BE2C (cell line): Measurements from ENCODE around the gene PPIP5K1.
A peak's percentile ranks its signal among the peaks of the same experiment; 100 is the strongest.

ENCODE experiments used
- DNase-seq: peaks from one replicate; pipeline ENCODE4 v3.0.0-alpha.2; 2020
- H3K27me3 ChIP-seq: fragments of 250-450 bp; sonication (Bioruptor Pico); 2 replicates; pipeline ENCODE4 v1.5.1; 2020; ENCODE audit warnings: mild to moderate bottlenecking
- H3K36me3 ChIP-seq: fragments of 250-450 bp; sonication (Bioruptor Pico); 2 replicates; pipeline ENCODE4 v1.5.1; 2020; ENCODE audit warnings: mild to moderate bottlenecking
- H3K4me1 ChIP-seq: fragments of 250-450 bp; sonication (Bioruptor Pico); 2 replicates; pipeline ENCODE4 v1.5.1; 2020
- H3K4me3 ChIP-seq: 2 replicates; pipeline ENCODE4 v1.5.1; 2011; ENCODE audit warnings: low read depth, low read length
- H3K9me3 ChIP-seq: fragments of 250-450 bp; sonication (Bioruptor Pico); 2 replicates; pipeline ENCODE4 v1.5.1; 2020
- TF ChIP-seq, protein P1 (sequence below): IDR thresholded peaks from 2 replicates; pipeline ENCODE4 v1.5.1; 2012; ENCODE audit warnings: mild to moderate bottlenecking, low read depth, low read length

Gene PPIP5K1

GRCh38 chr15:43516185-43516584 is 73.8 kb downstream of the PPIP5K1 start:
- H3K27me3 ChIP-seq = no peaks in the 10 kb centered on the region
- peaks cover 29% of the 10 kb centered on the region for H3K4me1 ChIP-seq
- no peak overlapping the region for H3K4me3 ChIP-seq
- no peaks in the 10 kb centered on the region for H3K9me3 ChIP-seq
- peaks cover 12% of the 10 kb centered on the region for H3K36me3 ChIP-seq
- TF ChIP-seq, protein P1, sequence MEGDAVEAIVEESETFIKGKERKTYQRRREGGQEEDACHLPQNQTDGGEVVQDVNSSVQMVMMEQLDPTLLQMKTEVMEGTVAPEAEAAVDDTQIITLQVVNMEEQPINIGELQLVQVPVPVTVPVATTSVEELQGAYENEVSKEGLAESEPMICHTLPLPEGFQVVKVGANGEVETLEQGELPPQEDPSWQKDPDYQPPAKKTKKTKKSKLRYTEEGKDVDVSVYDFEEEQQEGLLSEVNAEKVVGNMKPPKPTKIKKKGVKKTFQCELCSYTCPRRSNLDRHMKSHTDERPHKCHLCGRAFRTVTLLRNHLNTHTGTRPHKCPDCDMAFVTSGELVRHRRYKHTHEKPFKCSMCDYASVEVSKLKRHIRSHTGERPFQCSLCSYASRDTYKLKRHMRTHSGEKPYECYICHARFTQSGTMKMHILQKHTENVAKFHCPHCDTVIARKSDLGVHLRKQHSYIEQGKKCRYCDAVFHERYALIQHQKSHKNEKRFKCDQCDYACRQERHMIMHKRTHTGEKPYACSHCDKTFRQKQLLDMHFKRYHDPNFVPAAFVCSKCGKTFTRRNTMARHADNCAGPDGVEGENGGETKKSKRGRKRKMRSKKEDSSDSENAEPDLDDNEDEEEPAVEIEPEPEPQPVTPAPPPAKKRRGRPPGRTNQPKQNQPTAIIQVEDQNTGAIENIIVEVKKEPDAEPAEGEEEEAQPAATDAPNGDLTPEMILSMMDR = no peak
- DNase-seq = no peak

- no peaks in the 10 kb centered on the region for H3K27me3 ChIP-seq
- no peak for DNase-seq
- H3K4me3 ChIP-seq = no peak overlapping the region
- TF ChIP-seq, protein P1 = no peak
- no peaks in the 10 kb centered on the region for H3K9me3 ChIP-seq
- peaks cover 8% of the 10 kb centered on the region for H3K36me3 ChIP-seq
- H3K4me1 ChIP-seq = peaks cover 29% of the 10 kb centered on the region
Measured at GRCh38 chr15:43515741-43516140, 74.3 kb downstream of the PPIP5K1 start.

- TF ChIP-seq, protein P1 = peak; percentile 87
- Histone ChIP-seq H3K4me1 (peaks cover 29% of the 10 kb centered on the region), H3K4me3 (no peak overlapping the region), H3K36me3 (no peaks in the 10 kb centered on the region), H3K27me3 (no peaks in the 10 kb centered on the region), H3K9me3 (no peaks in the 10 kb centered on the region)
- peak; percentile 52 for DNase-seq
Measured at GRCh38 chr15:43514241-43515057, 75.6 kb downstream of the PPIP5K1 start.

DNA sequence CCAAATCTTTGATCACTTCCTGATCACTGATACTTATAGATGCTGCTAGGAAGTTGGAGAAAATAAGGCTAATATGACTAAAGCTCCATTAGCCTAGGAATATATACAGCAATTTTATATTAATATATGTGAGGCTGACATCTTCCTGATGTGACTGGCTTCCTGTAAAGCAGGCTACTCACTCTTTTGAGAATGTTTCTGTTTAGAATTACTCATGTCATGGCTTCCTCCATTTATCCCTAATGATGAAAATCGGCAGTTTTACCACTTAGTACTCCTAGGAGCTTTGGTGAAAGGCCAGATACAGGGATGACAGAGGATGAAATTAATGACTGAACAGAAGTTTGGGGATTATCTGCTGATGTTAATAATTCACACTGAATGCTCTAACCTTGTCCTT is 76.5 kb downstream of the PPIP5K1 start:
- H3K9me3 ChIP-seq = no peaks in the 10 kb centered on the region
- no peak for DNase-seq
- H3K4me1 ChIP-seq = peaks cover 27% of the 10 kb centered on the region
- no peaks in the 10 kb centered on the region for H3K36me3 ChIP-seq
- TF ChIP-seq, protein P1 = no peak
- no peak overlapping the region for H3K4me3 ChIP-seq
- no peaks in the 10 kb centered on the region for H3K27me3 ChIP-seq

DNA sequence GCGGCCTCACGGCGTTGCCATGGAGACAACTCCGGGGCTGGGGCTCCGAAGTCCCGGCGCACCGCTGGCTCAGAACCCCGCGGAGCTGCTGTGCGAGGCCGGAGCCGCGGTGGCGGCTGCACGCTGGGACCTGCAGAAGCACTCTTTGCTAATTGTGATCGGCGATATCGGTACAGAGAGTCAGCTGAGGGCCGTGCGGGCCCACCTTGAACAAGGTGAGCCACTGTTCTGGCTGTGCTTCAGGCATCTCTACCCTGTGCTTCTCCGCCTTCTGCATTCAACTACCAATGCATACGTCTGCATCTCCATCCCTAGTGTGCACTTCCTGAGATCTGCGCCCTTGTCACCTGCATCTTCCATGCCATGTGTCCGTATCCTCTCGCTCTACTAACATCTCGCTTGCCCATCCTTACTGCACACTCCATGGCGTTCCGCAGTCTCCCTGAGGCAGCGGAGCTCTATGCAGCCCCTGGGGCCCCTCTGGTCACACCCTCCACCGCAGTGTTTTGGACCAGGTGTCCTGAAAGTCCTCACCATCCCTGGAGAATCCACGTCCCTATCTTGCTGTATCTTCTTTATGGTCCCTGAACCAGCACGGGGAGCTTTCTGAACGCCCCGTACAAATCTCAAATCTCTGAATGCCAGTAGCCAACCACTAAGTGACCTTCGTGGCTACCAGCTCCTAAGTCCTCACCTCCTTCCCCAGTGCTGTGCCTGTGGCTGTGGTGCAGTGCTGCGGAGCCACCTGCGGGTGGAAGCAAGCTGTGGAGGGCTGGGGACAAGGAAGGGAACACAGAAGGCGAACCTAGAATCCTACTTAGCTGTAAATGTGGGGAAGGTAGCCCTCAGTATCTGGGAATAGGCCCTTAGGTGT is 78.8 kb downstream of the PPIP5K1 start:
- Histone ChIP-seq H3K36me3 (no peaks in the 10 kb centered on the region), H3K4me1 (peaks cover 24% of the 10 kb centered on the region), H3K4me3 (peak overlapping the region; percentile 83), H3K9me3 (no peaks in the 10 kb centered on the region), H3K27me3 (no peaks in the 10 kb centered on the region)
- TF ChIP-seq, protein P1 = peak; percentile 57
- DNase-seq = peak; percentile 72
